Esophagus squamous epithelium (tissue), 5 donors: ENCODE measurements around the gene NDUFA5. TPM values are rescaled to one million over a fixed set of nuclear protein-coding genes. Genes with fewer than 3 reads are reported as not detected.

Source experiments
- DNase-seq: peaks from one replicate; lab custom pipeline; 2025; lab: John Stamatoyannopoulos, UW
- H3K27ac ChIP-seq, 4 donors: fragments of 200-600 bp; sonication (generic); one replicate each; pipeline ENCODE4 v1.5.1; 2016 to 2019; ENCODE audit warnings: mild to moderate bottlenecking in 1 of 4
- H3K27me3 ChIP-seq, 4 donors: fragments of 200-600 bp; sonication (generic); 1 replicate in 3 of 4; 2 replicates in 1 of 4; pipeline versions ENCODE4 v1.5.1 to v1.6.0; 2017 to 2021; ENCODE audit warnings: antibody characterized with exemption in 1 of 4
- H3K36me3 ChIP-seq, 3 donors: fragments of 200-600 bp; sonication (generic); one replicate each; pipeline ENCODE4 v1.5.1; 2016 to 2019
- H3K4me1 ChIP-seq, 3 donors: fragments of 200-600 bp; sonication (generic); one replicate each; pipeline ENCODE4 v1.5.1; 2017 to 2019
- H3K4me3 ChIP-seq, 4 donors: fragments of 200-600 bp; sonication (generic); 1 replicate in 3 of 4; 2 replicates in 1 of 4; pipeline ENCODE4 v1.5.1; 2016 to 2019; ENCODE audit warnings: mild to moderate bottlenecking in 2 of 4, moderate library complexity in 1 of 4
- H3K9me3 ChIP-seq, 3 donors: fragments of 200-600 bp; sonication (generic); one replicate each; pipeline ENCODE4 v1.5.1; 2016 to 2019
- POLR2A ChIP-seq, 4 donors: fragments of 450-650 bp; IDR thresholded peaks; one replicate each; pipeline ENCODE4 v1.6.1; 2017; ENCODE audit warnings: antibody characterized with exemption in 4 of 4, mild to moderate bottlenecking in 4 of 4, moderate library complexity in 3 of 4
- WGBS, 2 donors: methylation state at CpG; one replicate each; pipeline ENCODE4 v1.1.5; 2018; 5-methylcytosine and 5-hydroxymethylcytosine counted together
- intact Hi-C: fragments of 100-400 bp; cut with DNase I; formaldehyde crosslinking; loops from one replicate; pipeline ENCODE4 v1.15.0; 2022
- total RNA-seq, 4 donors: library from RNA; depleted of rRNA; stranded (reverse); fragments of >200 nt; gene quantifications; one replicate each; pipeline ENCODE4 v1.1.0, GENCODE V29; 2016
- TF ChIP-seq, protein P1 (sequence below), 6 experiments: fragments of 450-650 bp in 4 of 6; fragments of 200-600 bp in 2 of 6; sonication (generic) in 2 of 6; IDR thresholded peaks; one replicate each; pipeline ENCODE4 v1.5.1; 2016 to 2019; ENCODE audit warnings: antibody characterized with exemption in 6 of 6, mild to moderate bottlenecking in 4 of 6, moderate library complexity in 4 of 6
- donor health status: DM: yes; HTN: yes; CAD: no.

NDUFA5 gene
- total RNA-seq, 4 donors from 2014 or later = 17.1 to 55.6 (median 43.8) TPM

DNA sequence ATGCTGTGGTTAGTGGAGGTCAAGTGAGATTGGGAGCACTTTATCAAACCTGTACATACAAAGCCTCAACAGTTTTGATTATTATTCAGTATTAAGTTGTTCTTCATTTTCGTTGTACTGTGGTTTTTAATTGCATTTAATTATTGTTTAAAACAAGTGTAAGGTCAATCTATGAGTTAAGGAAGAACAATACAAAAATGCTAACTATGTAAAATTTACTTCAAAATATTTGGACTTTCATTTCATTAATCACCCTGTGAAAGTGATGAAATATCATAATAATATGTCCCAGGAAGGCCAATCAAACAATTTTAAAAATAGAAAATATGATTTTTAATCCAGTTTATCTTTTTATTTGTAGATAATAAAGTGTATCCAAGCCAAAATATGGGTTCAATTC lies 13.6 kb upstream of the NDUFA5 start:
- Histone ChIP-seq H3K9me3 (no peaks in the 10 kb centered on the region), H3K27ac (no peak overlapping the region), H3K4me1 (no peaks in the 10 kb centered on the region), H3K36me3 (no peaks in the 10 kb centered on the region), H3K27me3 (no peaks in the 10 kb centered on the region), H3K4me3 (no peak overlapping the region)
- WGBS, 2 donors = 40 to 52% methylated on average over 1 of the region's 1 CpG
- TF ChIP-seq POLR2A (IDR thresholded peaks at IDR 0.05) = no peak
- TF ChIP-seq, protein P1, sequence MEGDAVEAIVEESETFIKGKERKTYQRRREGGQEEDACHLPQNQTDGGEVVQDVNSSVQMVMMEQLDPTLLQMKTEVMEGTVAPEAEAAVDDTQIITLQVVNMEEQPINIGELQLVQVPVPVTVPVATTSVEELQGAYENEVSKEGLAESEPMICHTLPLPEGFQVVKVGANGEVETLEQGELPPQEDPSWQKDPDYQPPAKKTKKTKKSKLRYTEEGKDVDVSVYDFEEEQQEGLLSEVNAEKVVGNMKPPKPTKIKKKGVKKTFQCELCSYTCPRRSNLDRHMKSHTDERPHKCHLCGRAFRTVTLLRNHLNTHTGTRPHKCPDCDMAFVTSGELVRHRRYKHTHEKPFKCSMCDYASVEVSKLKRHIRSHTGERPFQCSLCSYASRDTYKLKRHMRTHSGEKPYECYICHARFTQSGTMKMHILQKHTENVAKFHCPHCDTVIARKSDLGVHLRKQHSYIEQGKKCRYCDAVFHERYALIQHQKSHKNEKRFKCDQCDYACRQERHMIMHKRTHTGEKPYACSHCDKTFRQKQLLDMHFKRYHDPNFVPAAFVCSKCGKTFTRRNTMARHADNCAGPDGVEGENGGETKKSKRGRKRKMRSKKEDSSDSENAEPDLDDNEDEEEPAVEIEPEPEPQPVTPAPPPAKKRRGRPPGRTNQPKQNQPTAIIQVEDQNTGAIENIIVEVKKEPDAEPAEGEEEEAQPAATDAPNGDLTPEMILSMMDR (IDR thresholded peaks at IDR 0.05) = no peak
- DNase-seq = no peak
- intact Hi-C loops = no loop called here

DNA sequence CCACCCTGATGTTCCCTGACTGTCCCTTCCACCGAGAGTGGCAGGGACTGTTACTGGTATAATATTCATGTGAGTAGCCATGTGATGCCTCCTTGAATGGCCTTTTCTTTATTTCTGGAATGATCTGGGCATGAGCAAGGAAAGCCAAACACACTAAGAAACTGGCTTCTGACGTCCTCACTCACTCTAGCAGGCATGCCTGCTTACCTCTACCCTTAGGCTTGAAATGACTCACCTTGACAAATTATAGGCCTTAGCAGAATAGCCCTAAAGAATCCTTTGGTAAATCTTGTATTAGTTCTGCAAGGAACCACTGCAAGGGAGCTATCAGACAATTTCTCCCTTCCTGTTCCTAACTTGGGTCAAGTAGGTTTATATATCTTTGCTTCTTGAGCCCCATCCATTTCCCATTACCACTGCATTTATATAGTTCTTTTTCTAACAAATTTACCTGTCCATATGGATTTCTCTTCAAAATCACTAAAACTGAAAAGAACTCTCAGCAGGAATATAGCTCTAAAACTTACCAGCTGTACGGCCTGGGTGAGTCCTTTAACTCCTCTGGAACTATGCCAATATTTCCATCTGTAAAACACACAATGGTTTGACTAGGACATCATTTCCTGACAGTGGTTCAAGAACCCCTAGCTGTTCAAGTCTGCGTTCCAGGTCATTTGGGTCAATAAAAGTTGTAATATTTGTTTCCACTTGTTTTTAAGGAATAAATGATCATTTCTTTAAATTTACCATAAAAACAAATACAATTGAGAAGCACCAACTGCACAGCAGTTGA lies 13.0 kb upstream of the NDUFA5 start:
- Histone ChIP-seq H3K4me3 (no peak overlapping the region), H3K9me3 (no peaks in the 10 kb centered on the region), H3K36me3 (no peaks in the 10 kb centered on the region), H3K4me1 (no peaks in the 10 kb centered on the region), H3K27ac (no peak overlapping the region), H3K27me3 (no peaks in the 10 kb centered on the region)
- intact Hi-C loops = no loop called here
- TF ChIP-seq, protein P1 (IDR thresholded peaks at IDR 0.05) = no peak
- no peak for TF ChIP-seq POLR2A (IDR thresholded peaks at IDR 0.05)
- 43 to 52% methylated on average over 4 of the region's 4 CpGs for WGBS, 2 donors
- no peak for DNase-seq

DNA sequence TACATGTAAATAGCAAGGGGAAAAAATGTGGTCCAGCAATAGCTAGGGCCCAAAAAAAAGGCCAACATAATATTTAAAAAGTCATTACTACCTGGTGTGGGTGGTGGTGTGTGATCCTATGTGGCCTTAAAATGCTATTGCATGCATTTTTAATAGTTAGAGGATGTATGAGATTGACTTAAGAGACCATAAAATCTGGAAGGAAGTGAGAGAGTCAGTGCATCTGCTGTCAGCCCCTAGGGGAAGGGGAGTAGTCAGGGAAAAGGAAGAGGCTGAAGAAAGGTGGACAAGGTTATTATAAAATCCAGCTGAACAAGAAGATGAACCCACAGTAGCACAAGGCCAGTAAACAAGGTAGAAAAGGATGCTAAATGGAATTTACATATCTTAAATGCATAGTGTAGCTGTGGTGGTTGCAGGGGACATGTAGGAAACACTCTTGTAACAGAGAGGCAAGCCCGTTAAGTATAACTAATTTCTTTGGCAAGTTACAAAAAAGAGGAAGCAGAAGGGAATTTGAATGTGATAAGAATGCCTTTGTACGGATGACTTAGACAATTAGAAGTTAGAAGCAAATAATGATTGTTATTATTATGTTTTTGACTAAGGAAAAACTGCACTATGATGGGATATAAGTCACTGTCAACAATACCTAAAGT lies 11.9 kb upstream of the NDUFA5 start:
- DNase-seq = no peak
- Histone ChIP-seq H3K27me3 (no peaks in the 10 kb centered on the region), H3K4me3 (no peak overlapping the region), H3K36me3 (no peaks in the 10 kb centered on the region), H3K27ac (no peak overlapping the region), H3K4me1 (no peaks in the 10 kb centered on the region), H3K9me3 (no peaks in the 10 kb centered on the region)
- intact Hi-C loops = no loop called here
- 36 to 56% methylated on average over 2 of the region's 2 CpGs for WGBS, 2 donors
- TF ChIP-seq POLR2A (IDR thresholded peaks at IDR 0.05) = no peak
- TF ChIP-seq, protein P1 (IDR thresholded peaks at IDR 0.05) = no peak

DNA sequence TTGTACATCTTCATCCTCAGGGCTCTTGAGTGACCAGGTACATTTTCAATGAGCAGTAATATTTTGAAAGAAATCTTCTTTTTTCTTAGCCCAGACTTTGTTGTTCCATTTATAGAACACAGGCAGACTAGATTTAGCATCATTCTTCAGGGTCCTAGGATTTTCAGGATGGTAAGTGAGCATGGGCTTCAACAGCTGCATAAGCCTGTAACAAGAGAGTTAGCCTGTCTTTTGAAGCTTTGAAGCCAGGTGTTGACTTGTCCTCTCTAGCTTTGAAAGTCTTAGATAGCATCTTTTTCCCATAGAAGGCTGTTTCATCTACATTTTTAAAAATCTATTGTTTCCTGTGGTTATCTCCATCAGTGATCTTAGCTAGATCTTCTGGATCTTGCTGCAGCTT lies 4.5 kb upstream of the NDUFA5 start:
- DNase-seq = no peak
- TF ChIP-seq POLR2A (IDR thresholded peaks at IDR 0.05) = no peak
- TF ChIP-seq, protein P1 (IDR thresholded peaks at IDR 0.05) = no peak
- Histone ChIP-seq H3K27me3 (peaks cover 0 to 6% (median 0%) of the 10 kb centered on the region in 4 donors), H3K4me3 (no peak overlapping the region), H3K9me3 (no peaks in the 10 kb centered on the region), H3K4me1 (peaks cover 0 to 6% (median 0%) of the 10 kb centered on the region in 3 donors), H3K27ac (no peak overlapping the region), H3K36me3 (no peaks in the 10 kb centered on the region)
- intact Hi-C loops = no loop called here

DNA sequence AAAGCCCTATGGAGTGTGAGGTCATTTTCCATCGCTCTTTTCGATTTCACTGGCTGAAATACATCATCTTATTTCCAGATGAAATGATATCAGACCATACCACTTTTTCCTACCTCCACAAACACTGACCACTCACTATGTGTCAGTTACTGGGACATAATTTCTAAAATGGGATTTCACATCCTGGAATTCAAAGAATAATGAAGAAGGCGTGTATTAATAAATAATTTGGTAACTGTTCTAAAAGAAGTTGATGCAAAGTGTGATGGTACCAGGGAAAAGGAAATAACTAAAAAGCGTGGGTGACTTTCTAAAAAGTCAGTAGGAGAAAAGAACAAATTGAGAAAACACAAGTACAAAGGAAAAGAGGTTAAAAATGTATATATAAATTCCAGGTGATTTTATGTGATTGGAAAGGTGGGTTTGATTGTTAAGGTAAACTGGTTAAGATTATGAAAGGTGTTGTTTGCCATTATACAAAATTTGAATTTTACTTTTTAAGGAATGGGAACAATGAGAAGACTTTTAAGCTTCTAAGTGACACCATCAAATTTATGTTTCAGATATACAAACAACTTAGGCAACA lies 764 bp upstream of the NDUFA5 start:
- H3K27ac ChIP-seq = peak overlapping the region; percentile 88 to 94 (median 91)
- 43% methylated on average over 4 of the region's 4 CpGs for WGBS, 2 donors
- DNase-seq = no peak
- peak overlapping the region; percentile 61 to 92 (median 74) for H3K4me3 ChIP-seq
- intact Hi-C loops = no loop called here
- no peaks in the 10 kb centered on the region for H3K9me3 ChIP-seq
- peaks cover 0 to 18% (median 0%) of the 10 kb centered on the region in 3 donors for H3K36me3 ChIP-seq
- no peak for TF ChIP-seq POLR2A (IDR thresholded peaks at IDR 0.05)
- TF ChIP-seq, protein P1 (IDR thresholded peaks at IDR 0.05) = no peak
- H3K4me1 ChIP-seq = peaks cover 0 to 43% (median 22%) of the 10 kb centered on the region in 3 donors
- H3K27me3 ChIP-seq = peaks cover 0 to 6% (median 0%) of the 10 kb centered on the region in 4 donors
